ENCODE measurements around the gene ITSN1. TPM values are rescaled to one million over a fixed set of nuclear protein-coding genes. Genes with fewer than 3 reads are reported as not detected.
A peak's percentile ranks its signal among the peaks of the same experiment; 100 is the strongest.

ITSN1 gene
- total RNA-seq, 1 experiment from 2014 or later, result 50.3 TPM

- BruUV-seq (replicated peaks), result no TSS peak
- H3K27ac ChIP-seq (ENCODE audit: low read length), result peak overlapping the region; percentile 63
Observed at GRCh38 chr21:33802481-33802880, 160.2 kb downstream of the ITSN1 start.

GRCh38 chr21:33808715-33809367 lies 166.5 kb downstream of the ITSN1 start:
- no peaks in the 10 kb centered on the region for H3K9me3 ChIP-seq (ENCODE audit: control insufficient read depth, insufficient read depth, low read depth, low read length)
- ChIA-PET CTCF (no interaction called here), POLR2A (no interaction called here)
- DNase-seq (ENCODE audit: low read depth, low spot score), result no peak
- H3K4me1 ChIP-seq (ENCODE audit: control insufficient read depth, insufficient read depth, low read length), result no peaks in the 10 kb centered on the region
- intact Hi-C loops (cut with micrococcal nuclease; ENCODE audit: unreplicated experiment), result no loop called here
- in situ Hi-C loops (cut with HindIII; ENCODE audit: low pct_unique_long_range_greater_than_20kb, low sequenced_read_pairs), result no loop called here
- no peak overlapping the region for H3K27ac ChIP-seq (ENCODE audit: low read length)
- H3K4me3 ChIP-seq (ENCODE audit: low read depth in 2 of 2, low read length in 2 of 2), result no peak overlapping the region
- H3K27me3 ChIP-seq (ENCODE audit: control insufficient read depth, insufficient read depth, low read length), result no peaks in the 10 kb centered on the region
- 0 out of 2 replicates have a peak, but pooled peaks cover 3% of the 10 kb centered on the region for H3K36me3 ChIP-seq (ENCODE audit: control insufficient read depth, insufficient read depth, low read length)
- TF ChIP-seq REST (IDR thresholded peaks at IDR 0.05; ENCODE audit: insufficient read depth in 1 of 2, low read depth in 2 of 2, low read length in 1 of 2) (no peak), SIN3A (IDR thresholded peaks at IDR 0.05; ENCODE audit: borderline replicate concordance, insufficient read depth, low read depth, low read length) (no peak), POLR2AphosphoS5 (IDR thresholded peaks at IDR 0.05; ENCODE audit: low read depth, low read length) (no peak), CTCF (IDR thresholded peaks at IDR 0.05) (no peak), TCF7L2 (IDR thresholded peaks at IDR 0.05; ENCODE audit: low read depth, low read length) (no peak)
- no peak for ATAC-seq
- no TSS peak for BruUV-seq (replicated peaks)

More at GRCh38 chr21:33802481-33802880, 160.2 kb downstream of the ITSN1 start:
- Histone ChIP-seq H3K27me3 (ENCODE audit: control insufficient read depth, insufficient read depth, low read length) (no peaks in the 10 kb centered on the region), H3K4me1 (ENCODE audit: control insufficient read depth, insufficient read depth, low read length) (peaks cover 16% of the 10 kb centered on the region), H3K9me3 (ENCODE audit: control insufficient read depth, insufficient read depth, low read depth, low read length) (no peaks in the 10 kb centered on the region), H3K36me3 (ENCODE audit: control insufficient read depth, insufficient read depth, low read length) (no peaks in the 10 kb centered on the region; the same call in 1 of the 2 replicates), H3K4me3 (ENCODE audit: low read depth in 2 of 2, low read length in 2 of 2) (no peak overlapping the region)
- DNase-seq (ENCODE audit: low read depth, low spot score), result no peak
- in situ Hi-C loops (cut with HindIII; ENCODE audit: low pct_unique_long_range_greater_than_20kb, low sequenced_read_pairs), result no loop called here
- POLR2A ChIA-PET, result no interaction called here
- no peak for ATAC-seq
- intact Hi-C loops (cut with micrococcal nuclease; ENCODE audit: unreplicated experiment), result no loop called here
- no peak for TF ChIP-seq CTCF (IDR thresholded peaks at IDR 0.05)
- no peak for TF ChIP-seq REST (IDR thresholded peaks at IDR 0.05; ENCODE audit: insufficient read depth in 1 of 2, low read depth in 2 of 2, low read length in 1 of 2)
- no peak for TF ChIP-seq POLR2AphosphoS5 (IDR thresholded peaks at IDR 0.05; ENCODE audit: low read depth, low read length)
- no peak for TF ChIP-seq TCF7L2 (IDR thresholded peaks at IDR 0.05; ENCODE audit: low read depth, low read length)
- TF ChIP-seq SIN3A (IDR thresholded peaks at IDR 0.05; ENCODE audit: borderline replicate concordance, insufficient read depth, low read depth, low read length), result no peak
- CTCF ChIA-PET, result no interaction called here
